Measurements from ENCODE around the gene MACROD2.

The MACROD2 gene

DNA sequence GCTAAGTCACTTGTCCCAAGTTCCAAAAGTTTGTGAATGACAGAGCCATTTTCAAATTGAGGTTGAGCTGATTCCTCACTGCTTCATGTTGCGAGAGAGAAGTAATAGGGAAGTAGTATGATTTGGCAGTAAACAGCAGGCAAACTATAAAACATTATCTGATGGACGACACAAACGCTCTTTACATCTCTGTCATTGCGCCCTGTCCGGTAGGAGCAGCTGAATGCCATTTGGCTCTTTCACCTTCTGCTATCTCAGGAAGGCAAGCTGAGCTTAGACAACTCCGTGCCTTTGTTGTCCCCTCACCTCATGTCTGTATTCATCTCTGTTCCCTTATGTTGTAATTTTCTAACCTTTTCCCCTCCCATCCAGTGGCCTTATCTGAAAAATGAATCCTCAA, 782.8 kb downstream of the MACROD2 start:
- no peak for DNase-seq

DNA sequence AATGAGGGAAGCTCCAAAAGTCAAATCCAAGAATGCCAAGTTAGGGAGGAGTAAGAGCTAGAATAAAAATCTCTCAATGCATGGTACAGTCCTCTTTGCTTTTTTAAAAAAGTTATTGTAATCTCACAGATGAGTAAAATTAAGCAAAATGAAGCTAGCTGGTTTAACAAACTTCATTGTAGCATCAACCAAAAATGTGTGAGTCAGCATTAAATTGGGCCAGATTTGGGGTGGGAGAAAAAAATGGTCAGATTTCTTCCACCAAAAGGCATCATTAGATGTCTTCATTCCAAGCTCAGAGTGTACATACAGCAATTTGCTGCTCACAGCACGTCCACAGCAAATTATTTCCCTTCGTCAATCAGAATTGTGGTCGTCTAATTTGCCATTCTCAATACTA, 783.6 kb downstream of the MACROD2 start:
- DNase-seq = peak; percentile 46

DNA sequence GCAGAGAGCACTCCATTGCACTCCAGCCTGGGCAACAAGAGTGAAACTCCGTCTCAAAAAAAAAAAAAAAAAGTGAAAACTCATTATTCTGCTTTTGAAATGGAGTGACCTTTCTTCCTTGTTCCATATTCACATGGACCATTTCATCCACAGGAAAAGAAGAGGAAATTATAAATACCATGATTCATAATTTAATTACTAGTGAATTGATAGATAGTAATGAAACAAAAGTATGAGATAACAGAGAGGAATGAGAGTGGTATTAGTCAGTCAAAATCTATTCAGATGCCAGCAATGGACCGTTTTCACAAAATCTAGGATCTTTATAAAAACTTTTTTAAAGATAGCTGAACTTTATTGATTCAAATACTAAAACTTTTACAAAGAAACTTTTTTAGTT, 785.2 kb downstream of the MACROD2 start:
- DNase-seq = peak; percentile 15

DNA sequence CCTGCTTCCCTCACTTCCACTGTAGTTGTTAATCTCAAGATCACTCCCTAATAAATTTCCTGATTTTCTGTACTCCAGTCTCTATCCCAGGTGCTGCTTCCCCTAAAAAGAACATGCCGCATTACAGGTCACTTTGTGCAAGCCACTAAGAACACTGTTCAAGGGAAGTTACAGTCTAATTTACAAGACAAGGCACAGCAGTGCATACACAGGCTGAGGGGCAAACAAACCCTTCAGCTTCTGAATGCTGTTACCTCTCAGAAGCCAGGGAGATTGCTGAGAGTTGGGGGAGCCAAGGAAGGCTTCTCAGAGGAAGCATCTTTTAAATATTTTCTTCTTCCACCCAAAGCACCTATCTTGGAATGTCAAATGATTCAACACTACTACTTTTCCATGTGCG, 787.4 kb downstream of the MACROD2 start:
- DNase-seq = no peak

DNA sequence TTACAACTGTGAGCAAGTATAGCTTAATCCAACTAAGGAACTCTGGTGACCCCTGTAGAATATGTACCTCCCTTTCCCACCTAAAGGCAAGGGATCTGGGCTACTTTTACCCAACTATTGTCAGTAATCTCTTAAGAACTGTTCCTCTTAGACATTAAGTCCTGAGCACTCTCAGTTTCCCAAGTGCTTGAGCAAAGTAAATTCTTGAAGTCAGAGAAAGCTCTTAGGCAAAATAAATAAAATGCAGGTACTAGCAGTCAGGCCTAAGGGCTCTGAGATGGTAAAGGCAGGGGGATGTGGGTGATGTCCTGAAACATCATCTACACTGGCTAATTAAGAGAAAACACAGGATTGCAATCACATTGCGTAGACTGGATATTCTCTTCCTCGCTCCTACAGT, 788.5 kb downstream of the MACROD2 start:
- no peak for DNase-seq

DNA sequence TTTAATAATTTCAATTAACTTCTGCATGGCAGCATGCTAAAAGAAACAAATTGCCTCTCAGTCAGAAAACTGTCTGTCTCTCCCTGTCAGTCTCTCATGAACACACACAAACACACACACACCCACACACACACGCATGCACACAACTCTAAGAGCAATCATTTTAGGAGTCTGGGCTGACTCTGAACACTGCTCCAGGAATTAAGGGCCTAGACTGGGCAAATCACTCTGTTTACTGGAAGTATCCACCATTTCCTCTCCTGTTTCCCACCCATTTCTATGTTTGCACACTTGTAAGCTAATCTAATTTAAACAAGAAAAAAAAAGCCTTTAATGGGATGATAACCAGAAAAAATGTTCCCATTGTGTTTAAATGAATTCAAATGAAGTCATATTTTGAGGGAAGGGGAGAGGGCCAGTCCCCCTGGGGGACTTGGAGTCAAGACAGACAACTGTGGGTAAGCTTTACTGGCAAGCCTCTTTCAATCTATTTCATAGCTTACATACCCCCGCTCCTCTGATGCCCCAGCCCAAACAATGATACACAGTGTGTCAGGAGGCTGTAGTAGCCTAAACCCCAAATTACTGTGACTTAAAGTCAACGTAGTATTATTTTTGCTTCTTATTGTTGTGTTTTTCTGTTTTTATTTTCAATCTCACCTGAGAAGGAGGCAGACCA, 789.9 kb downstream of the MACROD2 start:
- no peak for DNase-seq

DNA sequence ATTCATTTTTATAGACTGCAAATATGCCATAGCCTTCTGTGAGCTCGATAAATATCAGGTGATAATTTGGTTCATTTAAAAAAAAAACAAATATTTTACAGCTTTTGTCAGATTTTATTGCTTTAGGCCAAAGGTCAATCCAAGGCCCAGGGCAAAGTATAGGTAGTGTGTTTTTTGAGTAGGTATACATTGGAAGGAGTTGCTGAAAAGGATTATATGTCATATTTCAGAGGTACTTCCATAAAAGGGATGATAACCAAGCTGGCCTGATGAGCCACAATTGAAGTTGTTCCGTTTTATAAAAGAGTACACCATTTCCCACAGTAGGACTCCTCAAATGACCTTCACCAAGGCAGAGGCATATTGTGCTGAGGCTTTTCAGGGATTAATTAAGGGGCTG, 794.9 kb downstream of the MACROD2 start:
- DNase-seq = no peak

DNA sequence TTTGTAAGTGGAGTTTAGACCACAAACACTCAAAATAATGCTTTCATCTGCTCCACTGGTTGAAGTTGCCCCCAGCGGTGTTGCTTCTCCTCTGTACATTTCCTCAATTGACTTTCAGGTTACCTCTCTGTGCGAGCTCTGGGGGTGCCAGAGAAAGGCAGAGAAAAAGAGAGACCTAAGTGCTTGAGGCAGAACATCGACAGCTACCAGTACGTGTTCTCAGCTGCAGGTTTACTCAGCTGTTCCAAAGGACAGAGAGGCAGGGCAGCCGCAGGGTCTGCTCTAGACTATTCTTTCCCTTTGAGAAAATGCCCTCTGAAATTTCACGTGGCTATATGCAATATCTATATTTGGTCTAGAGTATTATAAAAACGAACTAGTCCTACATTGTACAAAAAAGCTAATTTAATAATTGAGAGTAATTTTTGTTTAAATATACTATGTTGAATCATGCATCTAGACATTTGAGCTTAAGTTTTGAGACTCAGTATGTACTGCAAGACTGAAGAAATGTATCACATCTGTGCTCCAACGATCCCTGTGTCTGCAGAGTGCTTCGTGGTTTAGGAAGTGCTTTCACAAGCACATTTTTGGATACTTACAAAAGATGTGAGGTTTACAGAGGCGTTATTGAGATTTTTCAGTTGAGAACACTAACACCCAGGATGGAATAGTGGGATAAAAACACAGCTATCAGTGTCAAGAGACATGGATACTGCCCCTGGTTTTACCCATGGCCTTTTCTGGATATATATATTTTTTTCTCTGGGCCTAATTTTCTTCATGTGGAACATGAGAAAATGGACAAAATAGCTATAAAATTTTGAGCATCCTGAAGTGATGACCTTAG, 795.7 kb downstream of the MACROD2 start:
- DNase-seq = peak; percentile 85

DNA sequence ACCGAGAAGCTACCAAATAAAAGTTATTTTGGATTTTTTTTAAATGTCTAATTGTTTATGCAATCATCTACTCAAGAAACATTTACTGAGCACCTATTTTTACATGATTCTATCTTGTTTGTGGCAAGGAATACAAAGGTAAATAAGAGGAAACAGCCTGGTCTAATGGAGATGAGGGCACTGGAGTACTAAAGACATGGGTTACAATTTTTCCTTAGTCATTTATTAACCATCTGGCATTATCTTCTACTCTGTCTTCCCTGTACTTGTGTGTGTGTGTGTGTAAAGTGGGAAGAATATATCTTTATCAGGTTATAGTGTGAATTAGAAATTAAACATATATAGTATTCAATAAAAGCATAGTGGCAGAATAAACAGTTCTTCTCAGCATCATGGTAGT, 797.6 kb downstream of the MACROD2 start:
- DNase-seq = no peak

DNA sequence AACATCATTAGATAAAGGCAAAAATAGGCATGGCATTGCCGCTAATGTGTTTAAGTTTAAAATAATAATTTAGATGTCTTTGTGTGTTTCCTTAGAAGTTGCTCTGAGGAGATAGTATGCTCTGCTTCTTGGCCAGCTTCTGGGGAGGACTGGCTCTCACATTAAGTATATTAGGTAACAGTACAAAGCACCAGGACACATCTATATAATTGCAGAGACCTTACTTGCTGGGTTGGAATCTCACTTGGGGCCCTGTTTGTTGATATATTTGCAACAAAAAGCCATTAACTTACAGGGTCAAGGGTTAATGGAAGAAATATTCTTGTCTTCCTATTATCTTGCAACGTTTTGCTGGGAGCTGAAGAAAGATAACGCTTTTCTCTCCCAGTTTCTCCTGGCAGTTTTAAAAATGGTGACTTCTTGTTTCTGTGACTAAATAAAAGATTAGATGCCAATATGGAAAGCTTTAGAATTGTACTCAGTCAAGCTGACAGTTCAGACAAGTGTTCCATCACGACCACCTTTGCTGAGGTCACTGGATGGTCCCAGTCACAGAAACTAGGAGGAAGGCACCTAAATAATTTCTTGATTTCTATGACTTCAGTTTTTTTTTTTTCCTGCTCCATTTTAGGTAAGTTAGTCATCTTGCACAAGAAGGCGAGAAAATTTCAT, 804.4 kb downstream of the MACROD2 start:
- no peak for DNase-seq

DNA sequence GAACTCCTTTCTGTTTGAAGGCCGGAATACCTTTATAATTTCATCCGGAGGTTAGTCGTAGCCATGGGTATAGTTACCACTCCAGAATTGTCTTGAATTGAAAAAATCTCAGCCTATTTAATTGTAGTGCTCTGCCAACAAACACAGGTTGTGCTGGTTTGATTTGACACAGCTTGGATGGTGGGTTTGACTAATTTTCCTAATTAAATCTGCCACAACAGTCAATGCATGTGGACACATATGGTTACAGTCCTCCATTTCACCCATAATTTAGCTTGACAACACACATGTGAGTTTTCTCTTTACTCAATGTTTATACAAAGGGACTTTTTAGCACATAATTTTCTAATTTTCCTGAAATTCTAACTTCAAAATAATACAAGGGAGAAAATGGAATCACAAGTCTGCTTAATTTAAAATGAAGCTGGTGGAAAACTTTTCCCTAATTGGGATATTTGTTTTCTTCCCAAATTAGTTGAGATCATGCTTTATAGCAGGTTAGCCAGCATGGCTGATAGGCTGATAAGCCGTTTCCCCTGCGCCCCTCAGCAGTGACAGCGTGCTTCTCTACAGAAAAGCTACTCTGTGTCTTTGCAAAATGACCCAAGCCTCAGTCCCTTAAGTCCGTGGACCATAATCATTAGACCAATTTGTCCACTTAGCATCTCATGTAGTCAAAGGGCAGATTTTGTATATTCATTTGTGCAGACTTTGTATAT, 805.5 kb downstream of the MACROD2 start:
- no peak for DNase-seq

DNA sequence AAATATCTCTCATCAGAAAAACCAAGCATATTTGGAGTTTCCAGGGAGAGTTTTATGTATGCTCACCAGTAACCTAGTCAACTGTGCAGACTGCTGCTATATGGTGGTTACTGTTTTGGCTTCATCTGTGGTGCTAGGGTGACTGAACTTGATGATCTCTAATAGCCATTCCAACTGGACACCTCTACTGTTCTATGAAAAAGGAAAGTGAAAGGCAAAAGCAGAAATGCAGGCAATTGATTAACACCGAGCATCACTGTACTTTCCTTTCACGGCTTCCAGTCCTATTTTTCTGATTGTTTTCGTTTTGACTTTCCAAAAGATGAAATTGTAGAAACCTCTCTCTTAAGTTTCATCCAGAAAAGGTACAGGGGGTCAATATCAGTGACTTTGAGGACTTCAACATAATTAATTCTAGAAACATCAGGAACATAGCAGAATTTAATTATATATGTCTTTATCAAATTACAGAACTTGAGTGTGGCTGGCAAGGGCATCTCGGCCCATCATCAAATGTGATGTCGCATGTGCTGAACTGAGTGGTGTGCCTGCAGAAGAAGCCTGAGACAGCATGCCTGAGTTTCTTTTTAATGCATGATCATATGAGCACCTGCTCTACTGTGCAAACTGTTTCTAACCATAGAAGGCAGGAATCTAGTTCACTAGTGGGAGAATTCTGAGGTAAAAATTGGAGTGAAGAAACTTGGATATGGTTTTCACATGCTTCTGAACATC, 806.4 kb downstream of the MACROD2 start:
- no peak for DNase-seq

DNA sequence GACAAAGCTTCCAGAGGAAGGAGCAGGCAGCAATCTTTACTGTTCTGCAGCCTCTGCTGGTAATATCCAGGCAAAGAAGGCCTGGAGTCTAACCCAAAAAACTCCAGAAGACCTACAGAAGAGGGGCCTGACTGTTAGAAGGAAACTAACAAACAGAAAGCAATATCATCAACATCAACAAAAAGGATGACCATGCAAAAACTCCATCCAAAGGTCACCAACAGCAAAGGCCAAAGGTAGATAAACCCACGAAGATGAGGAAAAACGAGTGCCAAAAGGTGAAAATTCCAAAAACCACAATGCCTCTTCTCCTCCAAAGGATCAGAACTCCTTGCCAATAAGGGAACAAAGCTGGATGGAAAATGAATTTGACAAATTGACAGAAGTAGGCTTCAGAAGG, 811.9 kb downstream of the MACROD2 start:
- DNase-seq = no peak

DNA sequence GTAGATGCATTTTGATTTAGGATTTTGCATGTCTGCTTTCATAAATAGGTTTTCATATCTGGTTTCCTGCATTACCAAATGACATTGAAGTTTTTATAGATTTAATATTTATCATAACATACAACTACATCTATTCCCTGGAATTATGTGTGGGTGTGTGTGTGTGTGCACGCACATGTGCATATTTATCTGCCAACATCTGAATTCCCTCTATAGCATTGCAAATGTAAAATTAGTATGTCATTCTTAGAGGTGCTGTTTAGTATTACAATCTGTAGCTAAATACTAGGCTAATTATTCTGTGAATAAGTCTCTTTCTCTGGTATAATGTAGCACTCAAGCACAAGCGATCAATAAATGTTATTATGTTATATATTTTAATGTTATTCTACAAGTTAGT, 820.0 kb downstream of the MACROD2 start:
- DNase-seq = no peak

DNA sequence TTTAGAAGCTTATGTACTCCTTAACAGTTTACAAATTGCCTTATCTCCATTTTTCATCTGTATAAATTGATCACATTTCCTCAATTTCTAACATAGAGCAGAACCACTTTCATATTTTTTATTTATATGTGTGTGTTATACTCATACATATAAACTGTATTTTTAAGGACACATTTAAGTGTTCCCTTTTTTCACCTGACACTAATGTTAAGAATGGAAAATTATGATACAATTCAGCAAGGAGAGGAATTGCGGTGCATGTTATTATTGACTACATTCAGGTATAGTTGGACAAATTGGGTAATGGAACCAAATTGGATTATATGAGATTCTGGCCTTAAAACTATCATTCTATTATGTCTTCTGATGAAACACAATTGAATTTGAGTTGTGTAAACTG, 821.2 kb downstream of the MACROD2 start:
- no peak for DNase-seq

DNA sequence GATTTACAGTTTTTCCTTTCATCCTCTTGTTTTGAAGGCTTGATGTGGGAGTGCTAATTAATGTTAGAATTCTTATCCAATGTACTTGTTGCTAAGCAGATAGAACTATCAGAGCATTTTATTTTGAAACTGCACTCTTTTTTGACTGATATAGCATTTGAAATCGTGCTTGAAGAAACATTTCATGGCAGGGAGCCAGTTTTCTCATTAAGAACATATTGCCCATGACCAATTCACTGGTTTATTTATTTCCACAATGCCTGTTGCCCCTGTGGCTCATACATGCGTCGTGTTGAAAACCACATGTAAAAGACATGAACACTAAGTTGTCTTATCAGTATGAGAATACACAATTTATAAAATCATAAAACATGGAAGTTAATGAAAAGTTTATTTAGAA, 821.8 kb downstream of the MACROD2 start:
- DNase-seq = peak; percentile 23

DNA sequence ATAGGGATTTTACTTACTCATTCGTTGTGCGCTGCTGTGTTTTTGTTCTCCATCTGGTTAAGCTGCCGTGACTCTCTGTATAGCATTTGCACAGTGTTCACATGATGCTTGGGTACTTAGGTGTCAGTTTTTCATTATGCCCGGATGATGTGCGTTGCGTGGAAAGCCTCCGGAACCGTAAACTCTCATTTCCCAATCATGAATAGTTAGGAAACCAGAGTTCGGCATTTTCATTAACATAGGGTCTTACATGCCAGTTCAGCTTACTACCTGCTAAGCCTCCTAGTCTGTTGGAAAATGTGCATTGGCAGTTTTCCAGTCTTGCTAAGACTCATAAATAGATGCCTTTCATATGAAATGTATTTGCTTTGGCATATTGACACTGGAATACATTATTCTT, 825.5 kb downstream of the MACROD2 start:
- peak; percentile 27 for DNase-seq

DNA sequence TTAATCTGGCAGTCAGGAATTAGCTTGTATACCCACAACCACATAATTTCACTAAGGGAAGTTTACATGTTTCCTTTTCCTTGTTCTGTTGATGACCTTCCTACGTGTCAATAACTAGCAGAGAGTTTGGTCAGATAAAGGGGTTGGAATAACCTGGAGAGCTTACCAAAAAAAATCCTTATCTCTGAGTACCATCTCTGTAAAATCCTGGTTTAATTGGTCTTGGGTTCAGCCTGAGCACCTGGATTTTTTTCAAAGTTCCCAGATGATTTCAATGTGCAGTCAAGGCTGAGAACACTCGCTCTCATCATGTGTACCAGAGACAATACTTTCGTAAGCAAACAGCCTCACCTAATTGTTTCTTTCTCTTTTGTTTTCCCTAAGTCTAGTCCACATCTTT, 825.9 kb downstream of the MACROD2 start:
- DNase-seq = no peak

DNA sequence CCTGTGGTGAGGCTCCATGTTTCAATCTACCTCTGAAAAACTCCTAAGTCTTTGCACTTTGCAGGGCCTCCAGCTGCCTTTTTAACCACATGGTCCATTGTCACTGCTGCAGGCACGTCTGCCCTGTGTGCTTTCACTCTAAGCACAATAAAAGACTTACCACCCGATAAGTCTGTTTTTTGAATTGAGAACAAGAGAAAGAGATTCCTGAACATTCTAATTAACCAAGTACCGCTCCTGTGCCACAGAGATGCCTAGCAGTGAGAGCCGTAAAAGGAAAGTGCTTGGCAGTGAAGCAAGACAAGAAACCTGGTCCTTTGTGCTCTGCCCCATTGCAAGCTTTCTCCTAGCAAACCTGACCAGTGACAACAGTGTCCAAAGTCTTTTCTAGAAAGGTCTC, 829.7 kb downstream of the MACROD2 start:
- no peak for DNase-seq

DNA sequence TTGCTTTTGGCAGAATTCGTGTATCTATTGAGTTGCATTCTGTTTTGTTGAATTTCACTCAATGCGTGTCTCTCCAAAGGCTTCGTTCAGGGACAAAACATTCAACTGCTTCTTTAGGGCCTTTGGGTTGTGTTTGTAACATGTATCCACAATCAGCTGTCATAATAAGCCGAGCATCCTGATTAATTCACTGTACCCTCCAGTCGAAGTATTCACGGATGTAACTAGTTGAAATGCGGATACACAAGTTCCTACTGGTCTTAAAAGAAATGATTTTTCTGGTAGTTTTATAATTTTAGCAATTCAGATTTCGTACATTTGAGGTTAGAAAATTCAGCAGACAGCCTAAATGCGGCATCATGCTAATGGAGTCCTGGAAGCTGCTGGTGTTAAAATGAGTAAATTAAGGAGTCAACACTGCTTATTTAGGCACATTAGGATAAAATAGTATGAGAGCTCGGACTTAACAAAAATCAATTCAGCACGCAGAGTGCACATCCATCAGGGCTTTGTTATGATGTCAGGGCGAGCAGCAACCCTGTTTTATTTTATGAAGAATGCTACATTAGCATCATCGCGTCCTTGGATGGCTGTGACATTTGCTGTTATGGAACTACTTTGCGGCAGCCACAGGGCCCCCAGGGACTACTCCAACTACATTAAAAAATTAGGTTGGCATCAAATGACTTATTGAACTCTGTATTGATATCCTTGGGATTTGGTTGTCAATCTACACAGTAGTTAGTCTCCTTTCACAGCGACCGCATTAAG, 831.4 kb downstream of the MACROD2 start:
- DNase-seq = no peak

DNA sequence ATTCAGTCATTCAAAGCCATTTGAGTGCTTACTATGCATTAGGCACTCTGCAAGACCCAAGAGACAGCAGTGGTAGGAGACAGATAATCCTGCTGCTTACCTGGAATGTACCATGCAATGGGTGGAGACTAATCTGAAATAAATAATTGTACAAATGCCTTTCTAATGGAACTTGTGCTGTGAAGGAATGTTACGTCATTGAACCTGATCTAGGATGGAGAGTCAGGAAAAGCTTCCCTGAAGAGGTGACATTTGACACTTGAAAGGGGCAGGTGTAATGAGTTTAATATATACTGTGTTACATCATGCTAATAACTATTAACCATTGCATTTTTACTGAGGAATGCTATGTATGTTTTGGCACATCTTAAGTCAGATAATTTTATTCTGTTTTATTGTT, 833.1 kb downstream of the MACROD2 start:
- no peak for DNase-seq

DNA sequence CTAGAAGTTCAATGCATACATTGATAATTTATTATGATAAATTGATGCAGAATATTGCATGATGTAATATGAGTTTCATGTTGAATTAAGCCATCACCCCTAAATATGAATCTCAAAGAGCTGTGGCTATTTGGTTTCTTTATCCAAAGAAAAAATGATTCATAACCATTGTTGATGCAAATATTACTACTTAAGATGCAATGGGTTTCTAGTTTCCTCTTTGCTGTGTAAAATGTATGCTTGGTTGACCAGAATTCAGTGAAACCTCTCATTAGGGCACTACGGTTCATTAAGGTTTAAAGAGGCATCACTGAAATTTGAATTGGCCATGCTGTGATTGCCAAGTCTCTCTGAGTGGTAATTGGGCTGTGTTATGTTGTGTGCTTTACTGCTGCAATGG, 834.6 kb downstream of the MACROD2 start:
- DNase-seq = no peak

Data from fibroblast of skin of abdomen (primary cell).